ENCODE data around the gene RASD2.

The RASD2 gene

DNA sequence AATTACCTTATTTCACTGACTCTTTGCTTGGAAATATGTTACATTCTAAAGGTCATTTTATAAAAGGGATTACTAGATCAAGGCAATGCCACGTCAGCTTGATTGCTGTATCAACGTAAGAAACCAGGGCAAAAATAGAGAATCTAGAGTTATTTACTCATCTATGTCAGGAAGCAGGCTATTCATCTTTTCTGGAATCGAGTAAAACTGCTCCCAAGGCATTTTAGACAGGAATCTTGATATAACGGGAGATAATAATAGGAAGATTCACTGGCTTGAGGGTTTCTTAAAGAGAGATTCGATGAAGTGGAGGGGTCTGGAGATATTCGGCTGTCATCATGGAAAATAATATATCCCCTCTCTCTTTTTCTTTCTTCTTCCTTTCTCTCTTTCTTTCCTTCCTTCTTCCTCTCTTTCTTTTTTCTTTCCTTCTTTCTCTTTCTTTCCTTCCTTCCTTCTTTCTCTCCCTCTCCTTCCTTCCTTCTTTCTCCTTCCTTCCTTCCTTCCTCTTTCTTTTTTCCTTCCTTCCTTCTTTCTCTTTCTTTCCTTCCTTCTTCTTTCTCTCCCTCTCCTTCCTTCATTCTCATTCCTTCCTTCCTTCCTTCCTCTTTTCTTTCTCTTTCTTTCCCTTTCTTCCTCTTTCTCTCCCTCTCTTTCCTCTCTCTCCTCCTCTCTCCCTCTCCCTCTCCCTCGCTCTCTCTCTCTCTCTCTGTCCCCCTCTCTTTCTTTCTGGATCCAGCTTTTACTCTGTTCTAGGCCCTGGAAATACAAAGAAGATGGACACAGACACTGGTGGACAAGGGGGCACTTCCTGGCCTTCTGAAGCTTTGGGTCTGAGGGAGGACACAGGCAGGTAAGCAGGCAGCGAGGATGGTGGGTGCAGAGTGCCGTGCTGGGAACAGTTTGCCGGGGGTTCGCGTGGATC is 18.1 kb upstream of the RASD2 start:
- TF ChIP-seq, protein P1, sequence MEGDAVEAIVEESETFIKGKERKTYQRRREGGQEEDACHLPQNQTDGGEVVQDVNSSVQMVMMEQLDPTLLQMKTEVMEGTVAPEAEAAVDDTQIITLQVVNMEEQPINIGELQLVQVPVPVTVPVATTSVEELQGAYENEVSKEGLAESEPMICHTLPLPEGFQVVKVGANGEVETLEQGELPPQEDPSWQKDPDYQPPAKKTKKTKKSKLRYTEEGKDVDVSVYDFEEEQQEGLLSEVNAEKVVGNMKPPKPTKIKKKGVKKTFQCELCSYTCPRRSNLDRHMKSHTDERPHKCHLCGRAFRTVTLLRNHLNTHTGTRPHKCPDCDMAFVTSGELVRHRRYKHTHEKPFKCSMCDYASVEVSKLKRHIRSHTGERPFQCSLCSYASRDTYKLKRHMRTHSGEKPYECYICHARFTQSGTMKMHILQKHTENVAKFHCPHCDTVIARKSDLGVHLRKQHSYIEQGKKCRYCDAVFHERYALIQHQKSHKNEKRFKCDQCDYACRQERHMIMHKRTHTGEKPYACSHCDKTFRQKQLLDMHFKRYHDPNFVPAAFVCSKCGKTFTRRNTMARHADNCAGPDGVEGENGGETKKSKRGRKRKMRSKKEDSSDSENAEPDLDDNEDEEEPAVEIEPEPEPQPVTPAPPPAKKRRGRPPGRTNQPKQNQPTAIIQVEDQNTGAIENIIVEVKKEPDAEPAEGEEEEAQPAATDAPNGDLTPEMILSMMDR (IDR thresholded peaks at IDR 0.05; ENCODE audit: low read depth, low read length) = no peak
- no peak for DNase-seq (ENCODE audit: extremely low read depth, low read depth)

DNA sequence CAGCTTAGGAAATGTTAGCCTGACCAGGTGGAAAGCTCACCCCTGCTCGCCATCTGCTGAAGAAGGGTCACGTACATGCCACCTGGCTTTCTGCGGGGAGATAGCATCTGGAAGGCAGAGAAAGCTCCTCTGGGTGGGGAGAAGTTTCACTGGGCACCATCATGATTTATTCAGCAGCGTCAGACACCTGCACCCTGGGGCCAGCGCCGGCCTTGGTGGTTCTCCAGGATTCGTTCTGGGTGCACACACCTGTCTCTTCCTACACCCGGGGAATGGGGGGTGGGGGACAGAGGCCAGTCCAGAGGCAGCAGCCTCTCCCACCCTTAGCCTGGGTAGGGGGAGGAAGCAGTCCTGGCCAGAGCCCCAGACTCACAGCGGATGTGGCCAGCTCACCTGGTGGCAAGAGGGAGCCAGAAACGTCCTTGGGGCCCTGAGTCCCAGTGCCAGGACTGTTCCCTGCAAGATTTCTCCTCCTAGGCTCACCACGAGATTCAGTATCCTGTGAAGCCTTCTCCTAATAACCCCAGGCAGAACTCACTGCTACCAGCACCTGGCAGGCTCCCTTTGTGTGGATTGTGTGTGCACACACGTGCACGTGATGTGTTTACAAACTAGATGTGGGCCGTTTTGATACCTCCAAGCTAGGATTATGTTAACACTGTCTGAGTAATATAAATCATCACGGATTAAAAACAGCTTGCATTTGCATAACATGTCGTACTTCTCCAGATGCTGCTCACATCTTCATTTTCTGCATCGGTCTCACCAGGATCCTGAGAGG is 17.3 kb upstream of the RASD2 start:
- TF ChIP-seq, protein P1 (IDR thresholded peaks at IDR 0.05; ENCODE audit: low read depth, low read length) = no peak
- DNase-seq (ENCODE audit: extremely low read depth, low read depth) = no peak

DNA sequence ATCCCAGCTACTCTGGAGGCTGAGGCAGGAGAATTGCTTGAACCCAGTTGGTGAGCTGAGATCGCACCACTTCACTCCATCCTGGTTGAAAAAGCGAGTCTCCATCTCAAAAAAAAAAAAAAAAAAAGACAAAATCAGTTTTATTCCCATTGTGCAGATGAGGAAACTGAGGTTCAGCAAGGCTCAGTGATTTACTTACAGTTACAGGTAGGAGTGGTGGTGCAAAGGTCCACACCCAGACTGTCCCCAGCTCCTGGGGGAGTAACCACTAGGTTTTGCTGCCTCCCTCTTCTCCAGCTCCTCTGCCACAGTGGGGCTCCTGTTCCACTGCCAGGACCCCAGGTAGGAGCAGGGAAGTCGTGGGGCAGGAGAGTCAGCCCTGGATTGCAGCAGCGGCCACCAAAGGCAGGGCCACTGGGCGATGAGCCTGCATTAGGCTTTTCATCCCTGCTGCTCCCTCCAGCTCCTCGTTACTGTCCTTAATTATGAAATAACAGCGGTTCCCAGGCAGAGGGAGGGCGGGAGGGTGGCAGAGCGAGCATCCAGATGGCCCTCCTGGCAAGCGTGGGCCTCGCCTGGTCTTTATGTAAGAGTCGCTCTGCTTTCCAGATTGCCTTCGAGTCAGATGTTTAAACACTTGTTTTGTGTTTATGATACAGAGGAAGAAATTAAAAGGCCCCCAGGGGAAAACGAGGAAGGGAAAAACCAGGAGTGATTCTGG is 15.5 kb upstream of the RASD2 start:
- TF ChIP-seq, protein P1 (IDR thresholded peaks at IDR 0.05; ENCODE audit: low read depth, low read length) = no peak
- peak; percentile 25 for DNase-seq (ENCODE audit: extremely low read depth, low read depth)

DNA sequence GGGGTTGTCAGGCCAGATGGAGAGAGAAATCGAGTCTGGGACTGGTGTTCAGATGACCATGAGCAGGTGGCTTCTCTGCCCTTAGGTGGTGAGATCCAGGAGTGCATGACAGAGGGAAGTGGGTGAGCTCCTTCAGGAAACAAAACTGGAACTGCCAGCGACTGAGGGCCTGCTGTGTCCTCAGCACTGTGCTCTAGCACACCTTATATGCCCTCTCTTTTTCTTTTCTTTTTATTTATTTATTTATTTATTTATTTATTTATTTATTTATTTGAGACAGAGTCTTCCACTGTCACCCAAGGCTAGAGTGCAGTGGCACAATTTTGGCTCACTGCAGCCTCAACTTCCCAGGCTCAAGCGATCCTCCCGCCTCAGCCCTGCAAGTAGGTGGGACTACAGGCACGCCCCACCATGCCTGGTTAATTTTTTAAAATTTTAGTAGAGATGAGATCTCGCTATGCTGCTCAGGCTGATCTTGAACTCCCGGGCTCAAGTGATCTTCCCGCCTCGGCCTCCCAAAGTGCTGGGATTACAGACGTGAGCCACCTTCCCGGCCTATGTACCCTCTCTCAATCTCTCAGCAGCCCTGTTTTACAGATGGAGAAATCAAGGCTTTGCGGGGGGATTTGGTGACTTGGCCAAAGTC is 14.8 kb upstream of the RASD2 start:
- TF ChIP-seq, protein P1 (IDR thresholded peaks at IDR 0.05; ENCODE audit: low read depth, low read length) = no peak
- DNase-seq (ENCODE audit: extremely low read depth, low read depth) = no peak

DNA sequence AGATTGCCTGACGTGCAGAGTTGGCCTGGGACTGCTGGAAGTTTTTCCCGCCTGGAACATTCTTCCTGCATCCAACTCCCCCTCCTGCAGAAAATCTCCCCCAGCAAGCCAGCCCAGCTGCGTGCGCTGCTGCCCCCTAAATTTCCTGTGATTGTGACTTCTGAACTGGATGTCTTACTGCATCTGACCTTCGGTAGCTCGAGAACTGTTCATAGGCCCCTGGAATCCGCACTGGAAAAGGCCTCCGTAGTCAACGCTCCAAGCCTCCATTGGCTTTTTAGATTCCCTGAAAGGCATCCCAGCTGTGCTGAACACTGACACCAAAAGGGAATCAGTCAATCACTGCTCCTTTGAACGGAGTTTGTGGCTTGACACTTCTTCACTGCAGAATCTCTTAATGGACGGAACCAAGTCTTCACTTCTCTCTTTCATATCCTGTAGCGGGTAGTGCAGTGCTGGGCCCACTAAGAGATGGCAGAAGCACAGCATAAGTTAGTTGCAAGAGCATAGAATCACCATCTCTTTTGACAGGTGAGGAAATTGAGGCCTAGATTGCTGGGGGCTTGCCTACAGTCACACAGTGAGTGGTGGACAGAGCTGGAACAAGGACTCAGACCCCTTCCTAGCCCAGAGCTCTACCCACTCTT is 14.2 kb upstream of the RASD2 start:
- TF ChIP-seq, protein P1 (IDR thresholded peaks at IDR 0.05; ENCODE audit: low read depth, low read length) = no peak
- no peak for DNase-seq (ENCODE audit: extremely low read depth, low read depth)

DNA sequence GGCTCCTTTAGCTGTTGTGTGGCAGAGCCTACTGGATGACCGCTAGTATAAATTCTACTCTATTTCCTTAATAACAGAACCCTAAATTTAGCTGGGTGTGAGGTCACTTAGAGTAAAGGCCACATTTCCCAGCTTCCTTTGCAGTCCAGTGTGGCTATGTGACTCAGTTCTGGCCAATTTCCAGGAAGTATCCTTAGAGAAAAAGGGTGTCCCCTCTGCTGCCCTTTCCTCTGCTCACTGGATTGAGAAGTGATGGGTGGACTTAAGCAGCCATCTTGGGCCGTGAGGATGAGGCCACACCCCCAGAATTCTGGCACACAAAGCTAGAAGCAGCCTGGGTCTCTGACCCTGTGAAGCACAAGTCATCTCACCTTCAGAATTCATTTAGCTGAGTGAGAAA is 11.7 kb upstream of the RASD2 start:
- TF ChIP-seq, protein P1 (IDR thresholded peaks at IDR 0.05; ENCODE audit: low read depth, low read length) = no peak
- DNase-seq (ENCODE audit: extremely low read depth, low read depth) = no peak

Data from AG09319 (cell line).